Inflammatory macrophage (primary cell): ENCODE data around the gene DIRAS2.
"Not testable (repeated sequence)": the region's sequence is repeated elsewhere in the genome, so short reads cannot be mapped to it uniquely, and the experiment has no call there.

Experiments
- DNase-seq, 2 donors: peaks; one replicate each; pipeline ENCODE4 v3.0.0-alpha.2; 2020 to 2022
- total RNA-seq, 18 experiments: gene quantifications; one replicate each; lab custom pipeline; 2026; ENCODE audit warnings: mixed read lengths in 6 of 18, inconsistent platforms in 2 of 18; lab: John Stamatoyannopoulos, UW

Gene DIRAS2
- total RNA-seq: 0.40 to 13.9 (median 1.1) reads per million in 18 experiments

GRCh38 chr9:90642570-90643539, at the start of gene DIRAS2:
Gene DIRAS2, minus strand, starts transcription at chr9:90642824. Its CDS starts 28,997 bp downstream, at chr9:90613827.
- DNase-seq: peak; percentile 42 to 58

- DNase-seq: no peak
Measured at GRCh38 chr9:90684736-90685135, 42.1 kb upstream of the DIRAS2 start.

GRCh38 chr9:90684106-90684505, 41.5 kb upstream of the DIRAS2 start:
- no peak for DNase-seq

- DNase-seq: no peak
Measured at GRCh38 chr9:90680534-90680933, 37.9 kb upstream of the DIRAS2 start.

- no peak for DNase-seq
Measured at GRCh38 chr9:90665072-90665471, 22.4 kb upstream of the DIRAS2 start.

- no peak for DNase-seq
Measured at GRCh38 chr9:90659650-90660364, 17.2 kb upstream of the DIRAS2 start.

GRCh38 chr9:90658783-90659182, 16.2 kb upstream of the DIRAS2 start:
- DNase-seq: no peak

- no peak for DNase-seq
Measured at GRCh38 chr9:90658181-90658580, 15.6 kb upstream of the DIRAS2 start.

- not testable (repeated sequence) for DNase-seq
Measured at GRCh38 chr9:90656876-90657275, 14.3 kb upstream of the DIRAS2 start.

GRCh38 chr9:90651246-90651645, 8.6 kb upstream of the DIRAS2 start:
- no peak for DNase-seq

GRCh38 chr9:90647843-90648242, 5.2 kb upstream of the DIRAS2 start:
- DNase-seq: no peak

- DNase-seq: no peak
Measured at GRCh38 chr9:90645721-90646120, 3.1 kb upstream of the DIRAS2 start.

GRCh38 chr9:90641884-90642487, 638 bp downstream of the DIRAS2 start:
- no peak for DNase-seq

- no peak for DNase-seq
Measured at GRCh38 chr9:90641086-90641485, 1.5 kb downstream of the DIRAS2 start.

- DNase-seq: no peak
Measured at GRCh38 chr9:90640361-90640760, 2.3 kb downstream of the DIRAS2 start.

- peak in 1 of 2 donors; percentile 45 for DNase-seq
Measured at GRCh38 chr9:90637626-90638025, 5.0 kb downstream of the DIRAS2 start.

GRCh38 chr9:90632647-90633207, 9.9 kb downstream of the DIRAS2 start:
- DNase-seq: no peak

GRCh38 chr9:90631964-90632363, 10.7 kb downstream of the DIRAS2 start:
- DNase-seq: no peak

- no peak for DNase-seq
Measured at GRCh38 chr9:90629991-90630390, 12.6 kb downstream of the DIRAS2 start.

GRCh38 chr9:90629354-90629753, 13.3 kb downstream of the DIRAS2 start:
- DNase-seq: no peak

- DNase-seq: no peak
Measured at GRCh38 chr9:90616806-90617205, 25.8 kb downstream of the DIRAS2 start.

- DNase-seq: no peak
Measured at GRCh38 chr9:90613502-90613901, 29.1 kb downstream of the DIRAS2 start.

- no peak for DNase-seq
Measured at GRCh38 chr9:90612957-90613356, 29.7 kb downstream of the DIRAS2 start.
